MG63 (cell line): ENCODE results near the gene PHLDA3. TPM values are rescaled to one million over a fixed set of nuclear protein-coding genes. Genes with fewer than 3 reads are reported as not detected.
"Not testable (repeated sequence)": the region's sequence is repeated elsewhere in the genome, so short reads cannot be mapped to it uniquely, and the experiment has no call there.

Experiments used
- DNase-seq: peaks from one replicate; pipeline ENCODE4 v3.0.0-alpha.2; 2020
- H3K27me3 ChIP-seq: fragments of 250-450 bp; sonication (Bioruptor Pico); 2 replicates; pipeline ENCODE4 v1.5.1; 2020; ENCODE audit warnings: mild to moderate bottlenecking, moderate library complexity
- H3K36me3 ChIP-seq: fragments of 250-450 bp; sonication (Bioruptor Pico); 2 replicates; pipeline ENCODE4 v1.5.1; 2020; ENCODE audit warnings: mild to moderate bottlenecking, moderate library complexity
- H3K4me3 ChIP-seq: fragments of 250-450 bp; sonication (Bioruptor Pico); 2 replicates; pipeline ENCODE4 v1.5.1; 2020; ENCODE audit warnings: mild to moderate bottlenecking, moderate library complexity
- H3K9me3 ChIP-seq: fragments of 250-450 bp; sonication (Bioruptor Pico); 2 replicates; pipeline ENCODE4 v1.5.1; 2020; ENCODE audit warnings: mild to moderate bottlenecking, moderate library complexity
- total RNA-seq: library from RNA; depleted of rRNA; stranded (reverse); fragments of >200 nt; shearing (Covaris generic); gene quantifications from 2 replicates; pipeline ENCODE4 v1.2.3, GENCODE V29; 2014; ENCODE audit warnings: low replicate concordance

PHLDA3 gene
- total RNA-seq, 1 experiment from 2014 or later, result 72.2 TPM

DNA sequence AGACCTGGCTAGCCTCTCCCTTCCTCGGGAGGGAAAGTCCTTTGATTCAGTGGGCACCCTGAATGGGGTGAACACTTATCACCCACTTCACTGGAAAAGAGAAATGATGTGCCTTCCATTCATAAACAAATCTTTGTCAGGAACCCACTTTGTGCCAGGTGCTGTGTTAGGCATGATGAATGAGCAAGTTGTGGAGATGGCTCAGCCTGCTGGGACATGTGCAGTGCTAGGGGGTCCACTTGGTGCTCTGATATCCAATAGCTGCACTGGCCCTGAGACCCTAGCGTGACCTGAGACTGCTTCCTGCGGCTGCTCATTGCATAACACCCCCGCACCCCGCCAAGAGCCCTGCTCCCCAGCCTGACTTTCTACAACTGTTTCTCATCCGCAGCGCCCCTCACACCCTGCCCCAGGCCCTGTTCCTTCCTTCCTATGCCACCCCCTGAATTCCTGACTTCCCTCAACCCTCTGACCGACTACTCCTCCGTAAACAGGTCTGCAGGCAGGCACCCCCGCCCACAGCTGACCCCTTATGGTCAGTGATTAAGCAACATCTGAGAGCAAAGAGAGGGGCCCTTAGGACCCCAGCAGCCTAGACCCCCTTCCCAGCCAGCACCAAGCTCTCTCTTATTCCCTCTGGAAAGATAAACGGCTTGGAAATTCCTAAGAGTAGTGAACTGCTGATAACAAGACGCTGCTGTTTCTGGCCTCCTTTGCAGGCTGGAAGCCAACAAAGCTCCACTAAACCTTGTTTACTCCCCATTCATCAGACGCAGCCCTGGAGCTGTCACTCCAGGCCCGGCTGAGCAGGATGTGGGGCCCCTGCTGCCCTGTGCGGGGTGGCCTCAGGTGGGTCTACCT is 25.0 kb upstream of the PHLDA3 start:
- H3K4me3 ChIP-seq, result no peak overlapping the region
- DNase-seq, result no peak
- H3K36me3 ChIP-seq, result peaks cover 23% of the 10 kb centered on the region
- no peaks in the 10 kb centered on the region for H3K9me3 ChIP-seq
- no peaks in the 10 kb centered on the region for H3K27me3 ChIP-seq

DNA sequence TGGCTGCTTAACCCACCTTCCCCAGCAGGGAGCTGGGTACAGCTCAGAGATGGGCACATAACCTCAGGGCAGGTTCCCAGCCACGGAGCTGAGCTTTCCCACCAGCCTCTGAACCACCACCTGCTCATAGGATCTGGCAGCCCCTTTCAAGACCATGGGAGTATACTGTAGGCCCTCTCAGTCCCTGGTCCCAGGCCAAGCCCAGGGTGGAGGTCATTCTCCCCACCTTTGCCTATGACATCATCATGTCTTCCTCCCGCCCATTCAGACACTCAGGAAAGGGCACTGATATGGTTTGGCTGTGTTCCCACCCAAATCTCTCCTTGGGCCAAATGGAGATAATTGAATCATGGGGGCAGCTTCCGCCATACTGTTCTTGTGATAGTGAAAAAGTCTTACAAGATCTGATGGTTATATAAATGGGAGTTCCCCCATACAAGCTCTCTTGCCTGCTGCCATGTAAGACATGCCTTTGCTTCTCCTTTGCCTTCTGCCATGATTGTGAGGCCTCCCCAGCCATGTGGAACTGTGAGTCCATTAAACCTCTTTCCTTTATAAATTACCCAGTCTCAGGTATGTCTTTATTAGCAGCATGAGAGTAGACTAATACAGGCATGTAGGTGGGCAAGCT is 24.2 kb upstream of the PHLDA3 start:
- H3K4me3 ChIP-seq, H3K9me3 ChIP-seq, DNase-seq, H3K27me3 ChIP-seq: not testable (repeated sequence)
- peaks cover 30% of the 10 kb centered on the region for H3K36me3 ChIP-seq

DNA sequence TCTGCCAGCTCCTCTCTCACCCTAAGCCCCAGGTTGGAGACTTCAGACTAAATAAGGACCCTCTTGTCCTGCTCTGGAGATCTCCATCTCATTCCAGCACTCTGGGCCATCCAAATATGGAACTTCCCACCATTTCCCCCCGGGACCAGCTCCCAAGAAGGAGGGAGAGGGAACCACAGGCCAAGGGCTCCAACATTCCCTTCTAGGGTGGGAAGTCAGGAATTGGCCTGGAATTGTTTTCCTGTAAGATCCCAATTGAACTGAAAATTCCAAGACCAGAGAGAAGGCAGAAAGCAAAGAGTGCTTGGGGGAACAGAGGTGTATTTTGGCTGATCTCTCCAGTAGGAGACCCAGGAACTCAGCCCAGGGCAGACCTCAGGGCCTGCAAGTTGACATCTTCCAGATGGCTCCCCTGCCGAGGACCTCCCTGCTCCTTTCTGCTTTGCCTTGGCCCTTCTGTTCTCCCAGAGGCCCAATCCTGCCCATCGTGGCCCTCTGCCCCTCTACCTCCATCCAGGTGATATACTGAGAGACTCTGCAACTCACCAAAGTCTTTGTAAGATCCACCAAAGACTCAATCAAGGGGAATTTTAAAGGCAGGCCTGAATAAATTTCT is 23.0 kb upstream of the PHLDA3 start:
- no peaks in the 10 kb centered on the region for H3K27me3 ChIP-seq
- H3K4me3 ChIP-seq, result no peak overlapping the region
- H3K9me3 ChIP-seq, result no peaks in the 10 kb centered on the region
- no peak for DNase-seq
- peaks cover 42% of the 10 kb centered on the region for H3K36me3 ChIP-seq

DNA sequence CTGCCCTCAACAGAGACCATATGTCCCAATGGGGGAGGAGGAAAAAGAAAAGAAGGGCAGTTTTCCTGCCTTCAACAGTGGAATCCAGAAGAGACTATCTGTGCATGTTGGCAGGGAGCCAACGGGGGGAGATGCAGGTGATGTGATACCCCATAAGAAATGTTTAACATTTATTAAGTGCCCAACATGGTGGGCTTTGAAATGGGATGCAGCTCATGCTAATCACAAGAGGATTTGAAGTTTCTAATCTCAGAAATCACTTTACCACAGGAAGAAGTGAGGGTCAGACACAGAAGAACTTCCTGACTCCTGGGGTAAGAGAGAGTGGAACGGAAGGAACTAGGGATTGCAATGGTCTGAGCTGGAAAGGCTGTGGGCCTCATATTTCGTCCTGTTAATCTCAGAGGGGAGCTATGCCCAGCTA is 21.7 kb upstream of the PHLDA3 start:
- H3K9me3 ChIP-seq, result no peaks in the 10 kb centered on the region
- no peak overlapping the region for H3K4me3 ChIP-seq
- peaks cover 44% of the 10 kb centered on the region for H3K36me3 ChIP-seq
- no peaks in the 10 kb centered on the region for H3K27me3 ChIP-seq
- DNase-seq, result no peak

DNA sequence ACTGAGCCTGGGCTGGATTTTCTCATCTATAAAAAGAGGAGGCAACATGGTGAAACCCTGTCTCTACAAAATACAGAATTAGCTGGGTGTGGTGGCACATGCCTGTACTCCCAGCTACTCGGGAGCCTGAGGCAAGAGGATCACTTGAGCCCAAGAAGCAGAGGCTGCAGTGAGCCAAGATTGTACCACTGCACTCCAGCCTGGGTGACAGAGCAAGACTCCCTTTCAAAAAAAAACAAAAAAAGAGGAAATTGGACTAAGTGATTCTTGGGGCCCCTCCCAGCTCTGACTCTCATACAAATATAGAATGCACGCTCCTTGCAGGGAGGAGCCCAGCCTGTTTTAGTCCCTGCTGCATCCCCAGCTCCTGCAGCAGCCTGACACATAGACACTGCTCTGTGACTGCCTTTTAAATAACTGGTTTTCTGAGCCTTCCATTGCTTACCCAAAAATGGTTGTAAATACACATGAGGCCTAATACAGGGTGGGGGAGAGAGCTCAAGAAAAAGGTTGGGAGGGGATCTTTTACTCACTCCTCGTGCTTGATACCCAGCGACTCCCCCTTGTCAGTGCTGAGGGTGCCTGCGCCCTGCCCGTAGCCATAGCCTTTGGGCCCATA is 20.8 kb upstream of the PHLDA3 start:
- peaks cover 42% of the 10 kb centered on the region for H3K36me3 ChIP-seq

DNA sequence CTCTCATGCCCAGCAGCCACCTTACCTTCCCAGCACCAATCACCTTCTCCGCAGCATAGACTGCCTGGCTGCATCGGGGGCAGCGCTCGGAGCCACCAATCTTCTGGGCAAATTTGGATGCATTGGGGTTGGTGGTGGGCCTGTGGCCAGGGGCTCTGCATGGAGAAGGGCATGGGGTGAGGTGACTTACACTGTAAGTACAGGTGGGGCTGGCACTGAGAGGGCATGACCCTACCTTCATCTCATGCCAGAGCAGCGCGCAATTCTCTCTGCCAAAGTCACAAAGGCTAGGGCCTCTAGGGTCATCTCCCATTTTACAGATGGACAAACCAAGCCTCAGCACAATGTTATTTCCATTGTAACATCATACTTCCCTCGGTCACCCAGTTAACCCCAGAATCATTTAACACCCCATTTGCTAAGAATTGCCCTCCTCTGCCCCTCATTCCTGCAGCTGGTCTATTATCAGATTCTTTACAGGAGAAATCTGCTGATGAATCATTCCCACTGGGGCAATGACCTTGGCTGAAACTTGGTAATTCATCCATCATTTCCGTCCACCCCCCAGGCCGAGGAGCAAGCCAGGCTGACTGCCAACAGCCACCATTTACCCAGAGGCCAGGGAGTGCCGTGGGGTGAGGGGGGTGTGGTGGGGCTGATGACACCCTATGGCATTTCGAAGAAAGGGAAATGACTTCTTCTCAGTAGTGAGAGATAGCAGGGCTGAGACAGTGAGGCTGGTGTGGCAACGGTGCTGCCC is 20.0 kb upstream of the PHLDA3 start:
- DNase-seq, result peak; percentile 97
- H3K36me3 ChIP-seq, result peaks cover 40% of the 10 kb centered on the region
- no peak overlapping the region for H3K4me3 ChIP-seq
- H3K27me3 ChIP-seq, result no peaks in the 10 kb centered on the region
- H3K9me3 ChIP-seq, result no peaks in the 10 kb centered on the region

More for the DNA sequence above, 20.8 kb upstream of the PHLDA3 start:
- Histone ChIP-seq H3K4me3 (no peak overlapping the region), H3K27me3 (no peaks in the 10 kb centered on the region), H3K9me3 (no peaks in the 10 kb centered on the region)
- DNase-seq, result peak; percentile 29

DNA sequence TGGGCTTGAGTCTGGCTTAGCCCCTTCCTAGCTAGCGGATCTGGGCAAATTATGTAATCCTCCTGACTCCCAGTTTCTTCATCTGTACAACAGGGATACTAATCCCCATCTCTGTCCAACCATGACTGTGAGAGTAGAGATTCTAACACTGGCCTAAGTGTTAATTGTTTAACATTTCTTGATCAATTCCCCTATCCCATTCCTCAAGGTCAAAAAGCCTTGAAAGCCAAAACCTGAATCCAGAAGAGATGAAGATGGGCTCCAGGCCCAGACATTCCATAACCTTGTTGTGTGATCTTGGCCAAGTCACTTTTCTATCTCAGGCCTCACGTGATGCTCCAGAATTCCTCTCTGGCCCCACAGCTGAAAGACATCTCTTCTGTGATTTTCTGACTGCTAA is 18.8 kb upstream of the PHLDA3 start:
- Histone ChIP-seq H3K36me3 (peaks cover 31% of the 10 kb centered on the region), H3K27me3 (no peaks in the 10 kb centered on the region), H3K4me3 (no peak overlapping the region), H3K9me3 (no peaks in the 10 kb centered on the region)
- peak; percentile 33 for DNase-seq

DNA sequence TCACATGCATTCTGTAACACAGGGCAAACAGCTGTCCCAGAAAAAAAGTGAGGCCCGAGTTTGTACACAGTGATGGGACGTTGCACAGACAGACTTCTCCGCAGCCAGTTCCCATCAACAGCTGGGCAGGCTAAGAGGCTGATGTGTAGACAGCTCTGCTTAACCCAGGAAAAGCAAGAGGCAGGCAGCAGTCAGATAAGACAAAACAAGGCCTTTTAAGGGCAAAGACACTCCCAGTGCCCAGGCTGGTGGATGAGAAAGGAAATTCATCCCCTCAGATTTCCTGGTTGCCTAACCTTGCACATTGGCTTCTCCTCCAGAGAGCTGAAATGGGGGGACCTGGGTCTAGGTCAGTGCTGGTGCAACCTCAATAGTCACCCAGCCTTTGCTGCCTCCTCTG is 17.2 kb upstream of the PHLDA3 start:
- H3K4me3 ChIP-seq, result no peak overlapping the region
- H3K9me3 ChIP-seq, result no peaks in the 10 kb centered on the region
- H3K36me3 ChIP-seq, result peaks cover 29% of the 10 kb centered on the region
- DNase-seq, result no peak
- no peaks in the 10 kb centered on the region for H3K27me3 ChIP-seq

DNA sequence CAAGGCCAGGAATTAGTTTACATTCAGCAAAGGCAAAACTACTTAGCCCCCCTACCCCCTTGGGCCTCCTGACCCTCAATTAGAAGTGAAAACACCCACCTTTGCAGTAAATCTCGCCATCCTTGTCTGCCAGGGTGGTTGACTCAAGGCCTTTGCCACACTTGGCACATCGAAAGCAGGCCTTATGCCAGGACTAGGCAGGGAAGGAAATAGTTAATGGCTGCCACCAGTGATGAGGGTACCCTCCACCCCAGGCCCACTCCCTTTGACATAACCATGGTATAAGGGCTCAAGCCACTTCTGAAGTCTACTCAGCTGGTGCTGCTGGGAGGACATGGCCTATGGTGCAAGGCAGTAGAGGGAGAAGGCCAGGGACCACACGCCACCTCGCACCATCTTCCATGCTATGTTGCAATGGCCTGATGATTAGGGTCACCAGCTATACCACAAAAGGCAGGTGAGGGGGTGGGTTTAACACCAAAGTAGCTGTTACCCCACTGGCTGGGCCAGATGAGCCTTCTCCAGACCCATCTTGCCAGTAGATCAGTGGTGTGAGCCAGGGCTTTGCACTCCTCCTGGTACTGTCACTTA is 16.3 kb upstream of the PHLDA3 start:
- H3K9me3 ChIP-seq, result no peaks in the 10 kb centered on the region
- no peak overlapping the region for H3K4me3 ChIP-seq
- no peak for DNase-seq
- no peaks in the 10 kb centered on the region for H3K27me3 ChIP-seq
- H3K36me3 ChIP-seq, result peaks cover 29% of the 10 kb centered on the region

DNA sequence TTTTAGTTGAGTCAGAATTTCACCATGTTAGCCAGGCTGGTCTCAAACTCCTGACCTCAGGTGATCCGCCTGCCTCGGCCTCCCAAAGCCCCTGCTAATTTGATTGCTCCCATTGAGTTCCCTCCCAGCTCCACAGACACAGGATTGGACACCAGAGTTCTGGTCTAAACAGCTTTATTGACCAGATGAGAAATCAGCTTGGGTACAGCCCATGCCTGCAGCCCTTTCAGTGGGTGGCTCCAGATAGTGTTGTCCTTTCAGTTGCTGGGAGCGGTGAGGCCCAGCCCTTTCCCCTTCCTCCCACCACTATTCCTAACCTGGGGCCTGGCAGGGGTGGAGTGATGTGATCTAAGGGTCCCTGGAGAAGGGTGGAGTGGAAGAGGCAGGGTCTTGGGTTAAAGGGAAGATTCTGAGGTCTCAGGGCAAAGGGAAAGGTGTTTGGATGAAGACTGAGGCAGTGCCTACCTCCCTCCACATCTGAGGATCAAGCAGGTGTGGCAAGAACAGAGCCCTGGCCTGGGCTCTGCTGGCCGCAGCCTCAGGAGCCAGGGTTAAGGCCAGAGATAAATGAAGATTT is 14.5 kb upstream of the PHLDA3 start:
- Histone ChIP-seq H3K27me3 (no peaks in the 10 kb centered on the region), H3K36me3 (peaks cover 25% of the 10 kb centered on the region), H3K4me3 (no peak overlapping the region), H3K9me3 (no peaks in the 10 kb centered on the region)
- no peak for DNase-seq

DNA sequence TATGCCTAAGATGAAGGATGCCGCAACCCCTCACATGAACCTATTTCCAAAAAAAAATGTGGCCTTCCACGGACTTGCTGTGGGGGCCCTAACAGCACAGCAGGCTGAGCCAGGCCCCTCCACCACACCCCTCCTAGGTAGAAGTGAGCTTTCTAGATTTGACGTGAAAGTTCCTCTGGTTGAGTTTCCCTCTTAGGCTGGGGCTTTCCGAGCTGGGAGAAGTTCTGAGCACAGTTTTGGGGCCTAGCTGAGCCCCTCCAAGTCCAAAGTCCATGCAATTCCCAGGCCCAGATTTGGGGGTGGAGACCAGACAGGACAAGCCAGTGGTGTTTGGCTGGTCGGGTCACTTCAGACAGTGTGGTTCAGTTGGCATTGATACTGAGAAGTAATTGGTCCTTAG is 13.8 kb upstream of the PHLDA3 start:
- Histone ChIP-seq H3K36me3 (peaks cover 18% of the 10 kb centered on the region), H3K4me3 (no peak overlapping the region), H3K27me3 (no peaks in the 10 kb centered on the region), H3K9me3 (no peaks in the 10 kb centered on the region)
- DNase-seq, result no peak

DNA sequence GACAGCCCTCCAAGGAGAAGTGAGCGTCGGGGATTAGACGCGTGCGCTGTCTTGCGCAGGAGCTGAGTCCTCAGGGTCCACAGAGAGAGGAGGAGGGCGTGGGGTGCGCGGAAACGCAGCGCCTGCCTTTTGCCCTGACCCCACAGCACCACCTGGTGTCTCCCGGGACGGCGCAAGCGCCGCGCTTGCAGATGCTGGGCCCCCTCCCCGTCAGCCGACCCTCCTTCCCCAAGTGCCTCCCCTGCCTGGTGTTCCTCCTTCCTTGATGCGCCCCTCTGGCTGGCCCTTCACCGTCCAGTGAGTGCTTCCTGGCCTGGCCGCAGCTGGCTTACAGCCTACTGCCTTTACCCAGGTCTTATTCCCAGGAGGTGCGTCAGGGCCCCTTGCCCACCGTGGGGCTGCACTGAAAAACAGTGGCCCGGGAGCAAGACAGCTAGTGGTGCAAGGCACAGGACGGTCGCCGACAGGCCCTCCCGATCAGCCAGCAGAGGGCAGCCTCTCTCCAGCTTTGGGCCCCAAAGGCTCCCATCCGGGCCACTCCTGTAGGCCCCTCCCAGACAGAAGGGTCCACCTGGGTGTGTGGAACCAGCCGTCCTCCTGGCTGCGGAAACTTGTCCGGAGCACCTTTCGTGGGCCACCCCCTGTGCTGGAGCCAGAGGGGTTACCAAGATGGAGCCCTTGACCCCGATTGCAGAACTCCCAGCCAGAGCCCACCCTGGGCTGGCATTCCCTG is 12.9 kb upstream of the PHLDA3 start:
- Histone ChIP-seq H3K4me3 (no peak overlapping the region), H3K9me3 (no peaks in the 10 kb centered on the region), H3K36me3 (peaks cover 10% of the 10 kb centered on the region; the same call in 1 of the 2 replicates), H3K27me3 (no peaks in the 10 kb centered on the region)
- DNase-seq, result peak; percentile 78

DNA sequence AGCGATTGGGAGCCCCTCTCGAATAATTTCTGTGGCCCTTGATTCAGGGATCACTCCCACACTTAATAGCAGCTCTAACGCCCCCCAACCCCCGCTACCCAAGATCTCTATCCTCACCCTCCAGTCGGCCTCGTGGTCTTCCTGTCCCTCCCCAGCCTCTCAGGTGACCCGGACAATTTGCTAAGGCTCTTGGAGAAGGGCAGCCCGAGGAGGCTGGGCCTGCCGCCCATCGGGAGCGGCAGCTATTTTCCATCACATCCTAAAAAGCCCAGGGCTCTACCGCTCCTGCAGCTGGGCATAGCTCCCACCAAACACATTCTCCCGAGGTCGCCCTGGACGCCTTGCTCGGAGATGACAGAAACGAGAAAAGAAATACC is 12.0 kb upstream of the PHLDA3 start:
- H3K9me3 ChIP-seq, result no peaks in the 10 kb centered on the region
- peaks cover 8% of the 10 kb centered on the region; the same call in 1 of the 2 replicates for H3K36me3 ChIP-seq
- no peak for DNase-seq
- H3K4me3 ChIP-seq, result no peak overlapping the region
- no peaks in the 10 kb centered on the region for H3K27me3 ChIP-seq

DNA sequence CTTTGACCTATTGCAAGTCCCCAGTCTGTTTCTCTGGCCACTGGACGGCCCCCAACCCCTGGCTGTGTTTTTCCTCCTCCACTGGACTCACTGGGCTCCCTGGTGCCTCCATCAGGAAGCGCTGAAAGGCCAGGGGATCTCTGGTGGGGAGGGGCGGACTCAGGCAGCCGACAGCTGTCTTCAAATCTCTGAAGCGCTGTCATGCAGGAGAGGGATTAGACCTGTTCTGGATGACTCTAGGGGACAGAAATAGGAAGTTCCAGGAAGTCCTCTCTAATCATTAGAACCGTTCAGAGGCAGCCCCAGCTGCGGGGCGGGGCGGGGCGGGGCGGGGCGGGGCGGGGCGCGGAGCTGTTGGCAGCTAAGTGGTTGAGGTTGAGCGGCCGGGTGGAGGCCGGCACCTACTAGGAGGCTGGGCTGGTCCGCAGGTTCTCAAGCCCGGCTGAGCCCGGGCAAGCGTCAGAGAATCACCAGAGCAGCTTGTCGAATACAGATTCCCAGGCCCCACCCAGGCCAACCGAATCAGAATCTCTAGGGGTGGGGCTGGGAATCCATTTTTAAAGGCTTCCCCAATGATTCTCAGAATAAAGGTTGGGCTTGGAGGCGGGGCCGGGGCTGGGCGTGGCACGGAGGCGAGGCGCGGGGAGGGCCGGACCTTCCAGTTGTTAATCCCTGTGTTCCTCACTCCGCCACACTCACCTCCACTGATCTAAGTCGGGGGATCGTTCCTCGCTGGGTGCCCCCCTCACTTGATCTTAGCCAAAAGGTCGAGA is 11.4 kb upstream of the PHLDA3 start:
- no peaks in the 10 kb centered on the region for H3K27me3 ChIP-seq
- DNase-seq, result peak; percentile 30
- no peaks in the 10 kb centered on the region for H3K9me3 ChIP-seq
- peaks cover 8% of the 10 kb centered on the region; the same call in 1 of the 2 replicates for H3K36me3 ChIP-seq
- H3K4me3 ChIP-seq, result no peak overlapping the region
